Naive B cell (primary cell): ENCODE measurements around the gene NELL1. TPM values are rescaled to one million over a fixed set of nuclear protein-coding genes. Genes with fewer than 3 reads are reported as not detected.

Experiments
- ATAC-seq, 2 donors: fragments of 150-1000 bp; cut with Tn5 transposase; 2 replicates each; pipeline ENCODE4 v1.10.0; 2021; ENCODE audit warnings: low read depth in 2 of 2, mild to moderate bottlenecking in 2 of 2, moderate library complexity in 2 of 2
- DNase-seq: peaks from one replicate; pipeline ENCODE4 v3.0.0; 2022
- H3K27ac Mint-ChIP-seq, 6 donors: one replicate each; pipeline ENCODE4 v1.8.0; 2020 to 2022; ENCODE audit warnings: mild to moderate bottlenecking in 6 of 6, mixed read lengths in 6 of 6, moderate library complexity in 5 of 6, inconsistent platforms in 2 of 6
- H3K27me3 Mint-ChIP-seq, 3 donors: one replicate each; pipeline ENCODE4 v1.8.0; 2021 to 2022; ENCODE audit warnings: mixed read lengths in 3 of 3, mild to moderate bottlenecking in 1 of 3
- H3K36me3 Mint-ChIP-seq, 2 donors: one replicate each; pipeline ENCODE4 v1.8.0; 2020 to 2022; ENCODE audit warnings: mixed read lengths in 2 of 2, inconsistent platforms in 1 of 2, mild to moderate bottlenecking in 1 of 2
- H3K4me1 Mint-ChIP-seq, 3 donors: one replicate each; pipeline ENCODE4 v1.8.0; 2020 to 2022; ENCODE audit warnings: mixed read lengths in 3 of 3, inconsistent platforms in 1 of 3, mild to moderate bottlenecking in 1 of 3, moderate library complexity in 1 of 3
- H3K4me3 Mint-ChIP-seq, 8 donors: one replicate each; pipeline ENCODE4 v1.8.0; 2020 to 2022; ENCODE audit warnings: mild to moderate bottlenecking in 8 of 8, mixed read lengths in 8 of 8, moderate library complexity in 8 of 8, inconsistent platforms in 2 of 8
- H3K9me3 Mint-ChIP-seq, 7 donors: one replicate each; pipeline ENCODE4 v1.8.0; 2020 to 2022; ENCODE audit warnings: mixed read lengths in 7 of 7, mild to moderate bottlenecking in 5 of 7, inconsistent platforms in 2 of 7, moderate library complexity in 1 of 7
- polyA plus RNA-seq, 6 donors: library from polyadenylated mRNA; unstranded; fragments of 300-500 nt; fragmentation: Illumina TruSeq; gene quantifications; one replicate each; pipeline ENCODE4 v1.2.3, GENCODE V29; 2021; ENCODE audit warnings: low read depth in 6 of 6

The NELL1 gene
- polyA plus RNA-seq, 6 donors from 2014 or later, result not detected

- Mint-ChIP-seq H3K9me3 (peaks cover 0 to 7% (median 2%) of the 10 kb centered on the region in 7 donors), H3K4me3 (no peak overlapping the region), H3K27me3 (peaks cover 42 to 85% (median 66%) of the 10 kb centered on the region in 3 donors), H3K27ac (no peak overlapping the region), H3K4me1 (peaks cover 10 to 15% (median 14%) of the 10 kb centered on the region in 3 donors), H3K36me3 (peaks cover 0 to 7% of the 10 kb centered on the region in 2 donors)
- DNase-seq, result no peak
- no peak for ATAC-seq
These were observed 2.6 kb downstream of the NELL1 start for GRCh38 chr11:20671856-20672546.

DNA sequence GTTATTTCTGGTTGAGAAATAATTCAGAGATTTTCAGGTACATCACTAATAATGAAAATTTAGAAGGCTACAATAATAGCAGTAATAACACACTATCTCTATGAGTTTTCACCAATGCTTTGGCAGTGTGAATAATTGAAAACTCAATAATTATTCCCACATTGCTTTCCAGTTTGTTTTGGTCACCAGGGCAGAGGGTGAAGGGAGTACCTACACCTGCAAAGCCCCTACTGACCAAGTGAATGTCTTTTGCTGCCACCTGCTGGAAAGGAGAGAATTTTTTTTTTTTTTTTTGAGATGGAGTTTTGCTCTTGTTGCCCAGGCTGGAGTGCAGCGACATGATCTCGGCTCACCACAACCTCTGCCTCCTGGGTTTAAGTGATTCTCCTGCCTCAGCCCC lies 3.2 kb downstream of the NELL1 start:
- H3K9me3 Mint-ChIP-seq, result peaks cover 0 to 7% (median 2%) of the 10 kb centered on the region in 7 donors
- no peak for ATAC-seq
- H3K27ac Mint-ChIP-seq, result no peak overlapping the region
- H3K27me3 Mint-ChIP-seq, result peaks cover 37 to 79% (median 61%) of the 10 kb centered on the region in 3 donors
- H3K36me3 Mint-ChIP-seq, result peaks cover 0 to 7% of the 10 kb centered on the region in 2 donors
- H3K4me3 Mint-ChIP-seq, result no peak overlapping the region
- H3K4me1 Mint-ChIP-seq, result peaks cover 10 to 15% (median 14%) of the 10 kb centered on the region in 3 donors
- no peak for DNase-seq

- H3K4me1 Mint-ChIP-seq, result no peaks in the 10 kb centered on the region
- no peak overlapping the region for H3K4me3 Mint-ChIP-seq
- ATAC-seq, result no peak
- H3K36me3 Mint-ChIP-seq, result no peaks in the 10 kb centered on the region
- no peak for DNase-seq
- peaks cover 14 to 42% (median 33%) of the 10 kb centered on the region in 3 donors for H3K27me3 Mint-ChIP-seq
- H3K27ac Mint-ChIP-seq, result no peak overlapping the region
- H3K9me3 Mint-ChIP-seq, result peaks cover 0 to 5% (median 2%) of the 10 kb centered on the region in 7 donors
These were observed 7.3 kb downstream of the NELL1 start for GRCh38 chr11:20676658-20677057.

DNA sequence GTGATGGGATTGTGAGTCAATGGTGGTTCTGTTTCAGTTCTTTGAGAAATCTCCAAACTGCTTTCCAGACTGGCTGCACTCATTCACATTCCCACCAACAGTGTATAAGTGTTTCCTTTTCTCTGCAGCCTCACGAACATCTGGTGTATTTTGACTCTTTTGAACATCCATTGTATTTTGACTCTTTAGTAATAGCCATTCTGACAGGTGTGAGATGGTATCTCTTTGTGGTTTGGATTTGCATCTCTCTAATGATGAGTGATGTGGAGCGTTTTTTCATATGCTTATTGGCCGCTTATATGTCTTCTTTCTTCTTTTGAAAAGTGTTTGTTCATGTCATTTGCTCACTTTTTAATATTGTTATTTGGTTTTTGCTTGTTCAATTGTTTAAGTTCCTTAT lies 19.4 kb downstream of the NELL1 start:
- no peaks in the 10 kb centered on the region for H3K36me3 Mint-ChIP-seq
- no peaks in the 10 kb centered on the region for H3K4me1 Mint-ChIP-seq
- H3K27ac Mint-ChIP-seq, result no peak overlapping the region
- no peak overlapping the region for H3K4me3 Mint-ChIP-seq
- ATAC-seq (no peak), DNase-seq (no peak)
- peaks cover 0 to 8% (median 3%) of the 10 kb centered on the region in 7 donors for H3K9me3 Mint-ChIP-seq
- peaks cover 0 to 4% (median 0%) of the 10 kb centered on the region in 3 donors for H3K27me3 Mint-ChIP-seq

DNA sequence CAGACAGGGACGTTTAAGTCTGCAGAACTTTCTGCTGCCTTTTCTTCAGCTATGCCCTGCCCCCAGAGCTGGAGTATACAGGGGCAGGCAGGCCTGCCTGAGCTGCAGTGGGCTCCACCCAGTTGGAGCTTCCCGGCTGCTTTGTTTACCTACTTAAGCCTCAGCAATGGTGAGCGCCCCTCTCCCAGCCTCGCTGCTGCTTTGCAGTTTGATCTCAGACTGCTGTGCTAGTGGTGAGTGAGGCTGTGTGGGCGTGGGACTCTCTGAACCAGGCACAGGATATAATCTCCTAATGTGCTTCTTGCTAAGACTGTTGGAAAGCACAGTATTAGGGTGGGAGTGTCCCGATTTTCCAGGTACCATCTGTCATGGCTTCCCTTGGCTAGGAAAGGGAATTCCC lies 38.5 kb downstream of the NELL1 start:
- Mint-ChIP-seq H3K9me3 (peaks cover 5 to 29% (median 17%) of the 10 kb centered on the region in 7 donors), H3K4me3 (no peak overlapping the region), H3K27me3 (peaks cover 0 to 5% (median 0%) of the 10 kb centered on the region in 3 donors), H3K36me3 (peaks cover 0 to 5% of the 10 kb centered on the region in 2 donors), H3K4me1 (no peaks in the 10 kb centered on the region), H3K27ac (no peak overlapping the region)
- DNase-seq (no peak), ATAC-seq (no peak)

DNA sequence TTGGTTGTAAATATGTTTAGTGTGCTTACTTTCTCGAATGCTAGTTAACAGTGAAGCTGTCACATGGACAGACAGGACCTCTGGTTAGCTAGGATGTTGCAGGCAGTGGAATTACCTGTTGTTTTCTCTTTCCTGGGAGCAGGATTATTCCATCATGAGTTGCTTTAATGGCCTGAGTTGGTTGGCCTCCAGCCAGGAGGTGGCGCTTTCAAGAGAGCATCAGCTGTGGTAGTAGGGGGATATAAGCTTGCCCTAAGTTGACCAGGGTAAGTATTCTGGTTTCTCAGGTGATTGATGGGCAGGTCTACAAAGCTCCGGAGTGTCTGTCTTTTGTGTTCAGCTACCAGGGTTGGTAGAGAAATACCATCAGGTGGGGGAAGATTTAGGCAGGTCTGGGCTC lies 43.5 kb downstream of the NELL1 start:
- no peak for DNase-seq

DNA sequence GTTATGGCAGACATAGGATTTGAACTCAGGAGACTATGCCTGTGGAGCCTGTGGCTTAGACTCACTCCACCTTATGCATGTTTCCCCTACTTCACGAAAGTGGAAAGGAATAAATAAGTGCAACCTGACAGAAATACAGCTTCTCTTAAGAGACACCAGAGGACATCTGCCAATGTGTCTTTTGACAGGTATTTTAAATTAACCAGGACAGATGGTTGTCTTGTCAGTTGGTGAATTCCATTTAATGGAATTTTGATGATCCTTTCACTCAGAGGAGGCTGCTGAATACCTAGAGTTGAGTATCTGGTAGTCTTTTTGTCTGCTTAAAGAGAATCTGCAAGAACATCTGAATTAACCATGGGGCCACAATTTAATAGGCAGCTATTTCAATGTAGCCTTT lies 46.1 kb downstream of the NELL1 start:
- no peaks in the 10 kb centered on the region for H3K36me3 Mint-ChIP-seq
- H3K27ac Mint-ChIP-seq, result no peak overlapping the region
- H3K4me1 Mint-ChIP-seq, result no peaks in the 10 kb centered on the region
- peaks cover 0 to 3% (median 0%) of the 10 kb centered on the region in 3 donors for H3K27me3 Mint-ChIP-seq
- DNase-seq, result no peak
- ATAC-seq, result no peak
- no peak overlapping the region for H3K4me3 Mint-ChIP-seq
- H3K9me3 Mint-ChIP-seq, result peaks cover 0 to 14% (median 2%) of the 10 kb centered on the region in 7 donors

More for the DNA sequence above, 43.5 kb downstream of the NELL1 start:
- Mint-ChIP-seq H3K9me3 (peaks cover 0 to 23% (median 6%) of the 10 kb centered on the region in 7 donors), H3K27me3 (no peaks in the 10 kb centered on the region), H3K36me3 (no peaks in the 10 kb centered on the region), H3K4me1 (no peaks in the 10 kb centered on the region), H3K27ac (no peak overlapping the region), H3K4me3 (no peak overlapping the region)
- ATAC-seq, result no peak

DNA sequence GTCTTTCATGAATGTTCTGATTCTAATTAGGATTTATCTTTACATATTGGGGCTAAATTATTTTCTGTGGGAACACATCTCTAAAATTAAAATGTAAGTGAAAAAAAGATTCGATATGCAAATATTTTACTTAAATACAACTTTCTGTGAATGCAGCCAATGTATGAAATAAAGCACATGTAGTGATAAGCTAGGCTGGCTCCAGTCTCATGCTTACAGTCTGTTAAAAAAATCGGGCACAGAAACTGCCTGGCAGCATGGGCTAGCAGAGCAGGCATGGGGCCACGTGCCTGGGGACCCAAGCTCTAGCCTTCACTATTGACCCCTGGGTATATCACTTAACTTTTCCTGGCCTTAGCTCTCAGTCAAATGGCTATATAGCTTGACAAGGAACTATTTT lies 46.5 kb downstream of the NELL1 start:
- ATAC-seq (no peak), DNase-seq (no peak)
- Mint-ChIP-seq H3K9me3 (peaks cover 0 to 14% (median 1%) of the 10 kb centered on the region in 7 donors), H3K36me3 (no peaks in the 10 kb centered on the region), H3K4me3 (no peak overlapping the region), H3K27me3 (peaks cover 0 to 5% (median 0%) of the 10 kb centered on the region in 3 donors), H3K27ac (no peak overlapping the region), H3K4me1 (no peaks in the 10 kb centered on the region)

DNA sequence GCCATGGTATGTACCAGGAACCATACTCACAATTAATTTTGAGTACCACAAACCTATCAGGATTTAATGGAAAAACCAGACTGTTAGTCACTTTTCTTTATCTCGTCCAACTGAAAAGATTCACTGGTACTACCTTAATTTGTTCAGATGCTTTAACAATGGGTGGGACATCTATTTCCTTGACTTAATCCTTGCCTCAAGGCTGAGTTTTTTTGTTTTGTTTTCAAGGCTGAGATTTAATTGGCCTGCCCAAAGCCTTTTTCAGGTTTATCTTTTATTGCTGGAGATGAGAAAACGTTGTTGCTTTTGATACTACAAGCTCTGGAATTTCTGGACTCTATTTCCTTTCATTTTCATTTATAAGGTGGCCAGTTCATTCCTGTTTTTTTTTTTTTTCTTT lies 50.4 kb downstream of the NELL1 start:
- no peak overlapping the region for H3K27ac Mint-ChIP-seq
- no peak overlapping the region for H3K4me3 Mint-ChIP-seq
- peaks cover 0 to 5% (median 0%) of the 10 kb centered on the region in 3 donors for H3K27me3 Mint-ChIP-seq
- no peaks in the 10 kb centered on the region for H3K4me1 Mint-ChIP-seq
- DNase-seq, result no peak
- no peaks in the 10 kb centered on the region for H3K36me3 Mint-ChIP-seq
- H3K9me3 Mint-ChIP-seq, result peaks cover 4 to 14% (median 7%) of the 10 kb centered on the region in 7 donors
- no peak for ATAC-seq

DNA sequence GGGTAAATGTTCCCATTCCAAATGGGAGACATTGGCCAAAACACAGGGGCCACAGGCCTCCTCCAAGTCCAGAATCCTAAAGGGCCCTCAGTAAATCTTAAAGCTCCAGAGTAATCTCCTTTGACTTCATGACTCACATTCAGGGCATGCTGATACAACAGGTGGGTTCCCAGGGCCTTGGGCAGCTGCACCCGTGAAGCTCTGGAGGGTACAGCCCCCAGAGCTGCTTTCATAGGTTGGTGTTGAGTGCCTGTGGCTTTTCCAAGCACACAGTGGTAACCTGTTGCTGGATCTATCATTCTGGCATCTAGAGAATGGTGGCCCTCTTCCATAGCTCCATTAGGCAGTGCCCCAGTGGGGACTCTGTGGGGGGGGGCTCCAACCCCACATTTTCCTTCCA lies 54.0 kb downstream of the NELL1 start:
- Mint-ChIP-seq H3K4me1 (no peaks in the 10 kb centered on the region), H3K4me3 (no peak overlapping the region), H3K27ac (no peak overlapping the region), H3K36me3 (no peaks in the 10 kb centered on the region), H3K27me3 (peaks cover 0 to 5% (median 0%) of the 10 kb centered on the region in 3 donors), H3K9me3 (peaks cover 9 to 26% (median 18%) of the 10 kb centered on the region in 7 donors)
- DNase-seq, result no peak
- ATAC-seq, result no peak

DNA sequence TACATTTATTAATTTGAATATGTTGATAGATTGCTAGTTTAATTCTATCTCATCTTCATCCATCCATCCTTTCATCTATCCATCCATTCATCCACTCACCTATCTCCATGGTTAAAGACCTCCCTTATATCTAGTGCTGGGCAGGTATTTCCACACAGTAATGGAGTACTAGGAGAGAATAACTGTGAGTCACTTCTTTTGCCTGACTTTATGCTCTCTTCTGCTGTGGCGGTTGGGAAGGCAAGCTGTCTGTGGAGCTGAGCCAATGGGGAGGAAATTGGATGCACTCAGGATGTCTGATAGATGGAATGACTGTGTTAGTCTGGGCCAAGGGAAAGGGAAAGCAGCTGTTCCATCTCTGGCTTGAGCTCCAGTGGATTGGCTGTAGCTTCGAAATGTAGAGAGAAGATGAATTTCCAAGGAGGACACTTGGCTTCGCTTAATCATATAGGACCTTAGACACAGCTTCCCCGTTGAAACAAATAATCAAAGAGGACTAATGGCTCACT lies 60.3 kb downstream of the NELL1 start:
- H3K27ac Mint-ChIP-seq, result no peak overlapping the region
- ATAC-seq, result no peak
- no peaks in the 10 kb centered on the region for H3K36me3 Mint-ChIP-seq
- H3K27me3 Mint-ChIP-seq, result no peaks in the 10 kb centered on the region
- DNase-seq, result no peak
- H3K9me3 Mint-ChIP-seq, result peaks cover 7 to 18% (median 12%) of the 10 kb centered on the region in 7 donors
- H3K4me1 Mint-ChIP-seq, result no peaks in the 10 kb centered on the region
- no peak overlapping the region for H3K4me3 Mint-ChIP-seq

DNA sequence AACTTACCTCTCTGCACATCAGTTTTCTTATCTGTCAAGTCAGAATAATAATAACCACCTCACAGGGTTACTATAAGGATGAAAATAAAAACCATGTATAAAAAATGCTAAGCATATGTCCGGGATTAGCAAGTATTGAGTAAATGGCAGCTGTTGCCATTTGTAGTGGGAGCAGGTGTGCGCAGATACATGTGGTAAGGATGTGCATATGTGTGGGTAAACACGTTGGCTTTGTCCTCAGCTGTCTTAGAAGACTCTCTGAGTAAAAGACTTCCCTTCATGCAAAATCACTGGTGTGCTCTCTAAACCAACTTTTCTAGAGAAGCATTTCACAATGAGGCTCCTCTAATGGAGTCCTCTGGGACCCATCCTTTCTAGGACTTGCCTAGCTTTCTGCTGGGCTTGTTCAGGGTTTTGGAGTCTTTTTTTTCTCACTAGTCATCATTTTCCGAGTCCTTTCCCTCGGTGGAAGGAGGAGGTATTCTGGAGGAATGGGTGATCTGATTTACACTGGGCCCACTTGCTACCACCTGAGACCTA lies 62.4 kb downstream of the NELL1 start:
- DNase-seq, result no peak

GRCh38 chr11:20739107-20739506 lies 69.7 kb downstream of the NELL1 start:
- H3K27me3 Mint-ChIP-seq, result peaks cover 0 to 6% (median 0%) of the 10 kb centered on the region in 3 donors
- no peak for ATAC-seq
- H3K9me3 Mint-ChIP-seq, result peaks cover 0 to 17% (median 2%) of the 10 kb centered on the region in 7 donors
- no peak for DNase-seq
- no peak overlapping the region for H3K4me3 Mint-ChIP-seq
- no peaks in the 10 kb centered on the region for H3K36me3 Mint-ChIP-seq
- no peak overlapping the region for H3K27ac Mint-ChIP-seq
- H3K4me1 Mint-ChIP-seq, result no peaks in the 10 kb centered on the region

More for the DNA sequence above, 62.4 kb downstream of the NELL1 start:
- Mint-ChIP-seq H3K4me3 (no peak overlapping the region), H3K4me1 (no peaks in the 10 kb centered on the region), H3K27ac (no peak overlapping the region), H3K27me3 (no peaks in the 10 kb centered on the region), H3K36me3 (no peaks in the 10 kb centered on the region), H3K9me3 (peaks cover 0 to 8% (median 5%) of the 10 kb centered on the region in 7 donors)
- ATAC-seq, result no peak

GRCh38 chr11:20739577-20739976 lies 70.2 kb downstream of the NELL1 start:
- DNase-seq, result no peak
- peaks cover 0 to 6% (median 0%) of the 10 kb centered on the region in 3 donors for H3K27me3 Mint-ChIP-seq
- peaks cover 0 to 17% (median 2%) of the 10 kb centered on the region in 7 donors for H3K9me3 Mint-ChIP-seq
- H3K36me3 Mint-ChIP-seq, result no peaks in the 10 kb centered on the region
- H3K27ac Mint-ChIP-seq, result no peak overlapping the region
- ATAC-seq, result no peak
- H3K4me3 Mint-ChIP-seq, result no peak overlapping the region
- H3K4me1 Mint-ChIP-seq, result no peaks in the 10 kb centered on the region
